T1000 (cell line): ENCODE results near the gene SOWAHA.
"Not testable (repeated sequence)": the region's sequence is repeated elsewhere in the genome, so short reads cannot be mapped to it uniquely, and the experiment has no call there.

ENCODE experiments used
- DNase-seq: peaks from one replicate; lab custom pipeline; 2025; ENCODE audit warnings: mixed read lengths; lab: John Stamatoyannopoulos, UW

SOWAHA gene

GRCh38 chr5:132778129-132778528, 35.0 kb upstream of the SOWAHA start:
- DNase-seq, result no peak

DNA sequence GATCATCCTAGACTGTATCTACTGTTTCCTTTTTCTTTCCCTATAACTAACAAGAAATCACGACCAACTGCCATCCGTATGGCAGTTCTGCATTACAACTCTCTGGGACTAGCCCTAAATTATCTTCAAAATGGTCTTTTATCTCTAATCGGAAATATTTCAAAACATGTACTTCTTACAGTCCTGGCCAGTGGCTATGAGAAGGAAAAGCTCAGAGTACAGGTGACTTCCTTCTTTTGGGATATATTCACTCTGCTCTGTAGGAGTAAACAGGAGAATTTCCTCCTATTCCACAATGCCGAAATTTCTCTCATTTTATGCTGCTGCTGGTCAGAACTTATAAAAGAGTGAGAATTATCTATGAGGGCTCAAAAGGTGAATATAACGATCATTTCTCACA, 34.2 kb upstream of the SOWAHA start:
- DNase-seq, result no peak

- DNase-seq, result no peak
Observed at GRCh38 chr5:132779961-132780360, 33.1 kb upstream of the SOWAHA start.

DNA sequence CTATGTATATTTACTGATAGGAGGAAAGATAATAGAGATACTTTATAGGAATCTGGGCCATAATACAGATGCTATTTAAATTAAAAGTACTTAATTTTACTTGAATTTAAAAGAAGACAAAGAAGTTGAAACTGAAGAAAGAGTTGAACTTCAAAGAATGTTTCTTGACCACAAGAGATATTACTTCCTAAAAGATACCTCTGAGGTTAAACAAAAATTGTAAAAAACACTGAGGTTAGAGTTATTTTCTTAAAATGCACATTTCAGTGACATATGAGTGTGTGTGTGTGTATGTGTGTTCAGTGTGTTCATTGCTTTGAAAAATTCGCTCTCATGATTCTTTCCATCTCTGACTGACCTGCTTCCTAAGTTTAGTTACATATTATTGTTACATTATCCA, 32.5 kb upstream of the SOWAHA start:
- no peak for DNase-seq

GRCh38 chr5:132781029-132781428, 32.1 kb upstream of the SOWAHA start:
- DNase-seq, result no peak

DNA sequence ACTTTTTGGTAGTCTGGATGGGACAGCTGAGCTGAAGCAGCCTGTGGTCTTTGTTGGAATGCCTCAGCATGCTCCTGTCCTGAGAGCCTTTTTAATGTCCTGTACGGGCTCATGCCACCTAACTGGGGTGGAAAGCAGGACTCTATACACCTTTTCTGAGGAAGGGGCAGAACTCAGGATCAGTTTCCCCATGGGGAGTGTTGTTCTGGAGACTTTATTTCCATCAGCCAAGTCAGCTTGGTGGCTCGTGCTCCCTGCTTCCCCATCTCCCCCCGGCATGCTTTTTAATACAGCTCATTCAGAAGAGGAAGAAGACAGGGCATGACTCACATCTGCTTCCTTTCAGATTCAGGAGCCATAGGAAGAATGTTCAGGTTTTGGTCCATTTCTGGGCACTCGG, 31.0 kb upstream of the SOWAHA start:
- DNase-seq, result no peak

DNA sequence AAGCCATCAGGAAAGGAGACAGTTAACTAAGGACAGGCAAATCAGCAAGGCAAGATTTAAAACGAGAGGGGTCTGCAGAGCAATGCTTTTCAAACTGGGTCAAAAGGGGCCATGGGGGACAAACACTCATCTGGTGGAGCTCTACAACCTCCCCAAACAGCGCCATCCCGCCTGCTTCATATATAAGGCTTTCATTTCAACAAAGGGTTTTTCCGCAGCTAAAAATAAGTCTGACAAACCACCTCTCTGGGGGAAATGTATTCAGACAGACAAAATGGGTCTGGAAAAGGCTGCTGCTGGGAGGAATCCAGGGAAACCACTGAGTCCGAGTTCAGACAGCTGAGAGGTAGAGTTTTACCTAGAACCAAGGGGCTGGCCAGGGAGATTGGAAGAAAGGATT, 27.7 kb upstream of the SOWAHA start:
- no peak for DNase-seq

- no peak for DNase-seq
Observed at GRCh38 chr5:132785864-132786263, 27.2 kb upstream of the SOWAHA start.

DNA sequence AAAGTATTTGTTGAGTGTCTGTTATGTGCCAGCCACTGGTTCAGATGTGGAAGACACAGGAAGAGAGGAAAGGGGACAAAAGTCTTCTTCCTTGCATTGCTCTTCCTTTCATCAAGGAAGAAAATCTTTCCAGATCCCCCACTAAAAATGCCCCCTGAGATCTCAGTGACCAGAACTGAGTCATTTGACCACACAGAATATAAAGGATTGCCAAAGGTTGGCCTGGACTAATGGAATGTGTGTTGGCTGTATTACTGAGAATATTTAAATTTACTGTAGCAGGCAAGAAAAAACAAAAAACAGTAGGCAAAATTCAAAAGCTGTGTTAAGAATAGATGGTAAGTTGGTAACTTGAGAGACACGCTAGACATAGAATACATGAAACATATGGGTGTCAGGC, 26.0 kb upstream of the SOWAHA start:
- DNase-seq, result no peak

DNA sequence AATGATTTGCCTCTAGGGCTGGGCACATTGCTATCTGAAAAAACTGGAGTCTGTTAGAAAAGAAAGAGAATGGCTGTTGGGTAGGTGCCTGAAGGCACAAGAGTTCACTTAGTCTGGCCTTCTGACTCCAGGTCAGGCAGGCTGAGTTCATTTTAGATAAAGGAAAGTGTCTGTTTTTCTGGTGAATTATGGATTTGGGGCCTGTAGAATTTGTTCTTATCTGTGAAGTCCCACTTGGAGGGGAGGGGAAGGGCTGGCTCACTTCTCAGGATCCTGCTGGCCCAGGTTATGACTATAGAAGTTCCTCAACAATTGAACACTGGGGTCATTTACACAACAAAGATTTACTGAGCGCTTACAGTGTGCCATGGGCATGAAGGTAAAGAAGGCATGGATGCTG, 24.6 kb upstream of the SOWAHA start:
- no peak for DNase-seq

DNA sequence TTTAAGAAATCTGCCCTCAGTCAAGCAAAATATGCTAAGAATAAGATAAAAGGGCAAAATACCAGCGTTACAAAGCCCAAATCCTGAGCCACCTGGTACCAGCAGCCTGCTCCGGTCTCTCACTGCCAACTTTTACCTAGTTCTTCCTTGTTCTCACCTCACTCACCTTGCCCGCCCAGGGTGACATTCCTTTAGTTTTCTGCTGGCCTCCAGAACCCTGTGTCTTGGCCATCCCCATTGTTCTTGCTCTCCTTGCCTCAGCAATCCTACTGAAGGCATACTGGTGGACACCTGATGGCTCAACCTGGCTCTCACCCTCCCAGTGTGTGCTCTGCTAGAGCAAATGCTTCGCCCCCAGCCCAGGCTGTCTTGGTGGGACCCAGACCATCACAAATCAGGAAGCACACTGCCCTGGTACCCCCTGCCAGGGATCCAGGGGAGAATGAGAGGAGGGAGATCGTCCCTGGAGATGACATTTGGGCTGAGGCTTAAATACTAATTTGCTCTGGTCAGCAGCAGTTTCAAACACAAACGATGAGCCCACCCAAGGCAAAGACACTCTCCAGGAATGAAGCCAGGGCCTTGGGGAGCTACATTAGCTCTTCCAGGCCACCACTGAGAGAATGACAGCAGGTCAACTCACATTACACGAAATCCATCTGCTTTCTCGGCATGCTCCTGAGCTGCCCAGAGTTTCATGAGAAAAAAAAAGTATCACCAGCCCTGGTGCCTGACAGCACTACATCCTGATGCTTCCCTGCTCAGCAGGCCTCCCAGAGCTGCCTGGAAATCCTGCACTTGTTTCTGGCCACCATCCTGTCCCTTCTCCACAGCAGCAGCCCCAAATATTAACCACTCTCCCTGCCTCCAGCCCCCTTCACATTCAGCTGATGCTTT, 23.9 kb upstream of the SOWAHA start:
- DNase-seq, result no peak

GRCh38 chr5:132790201-132790865, 22.8 kb upstream of the SOWAHA start:
- DNase-seq, result no peak

- no peak for DNase-seq
Observed at GRCh38 chr5:132791026-132791425, 22.1 kb upstream of the SOWAHA start.

- DNase-seq, result no peak
Observed at GRCh38 chr5:132797651-132798050, 15.5 kb upstream of the SOWAHA start.

GRCh38 chr5:132799392-132799791, 13.7 kb upstream of the SOWAHA start:
- no peak for DNase-seq

- DNase-seq, result no peak
Observed at GRCh38 chr5:132800545-132800944, 12.6 kb upstream of the SOWAHA start.

DNA sequence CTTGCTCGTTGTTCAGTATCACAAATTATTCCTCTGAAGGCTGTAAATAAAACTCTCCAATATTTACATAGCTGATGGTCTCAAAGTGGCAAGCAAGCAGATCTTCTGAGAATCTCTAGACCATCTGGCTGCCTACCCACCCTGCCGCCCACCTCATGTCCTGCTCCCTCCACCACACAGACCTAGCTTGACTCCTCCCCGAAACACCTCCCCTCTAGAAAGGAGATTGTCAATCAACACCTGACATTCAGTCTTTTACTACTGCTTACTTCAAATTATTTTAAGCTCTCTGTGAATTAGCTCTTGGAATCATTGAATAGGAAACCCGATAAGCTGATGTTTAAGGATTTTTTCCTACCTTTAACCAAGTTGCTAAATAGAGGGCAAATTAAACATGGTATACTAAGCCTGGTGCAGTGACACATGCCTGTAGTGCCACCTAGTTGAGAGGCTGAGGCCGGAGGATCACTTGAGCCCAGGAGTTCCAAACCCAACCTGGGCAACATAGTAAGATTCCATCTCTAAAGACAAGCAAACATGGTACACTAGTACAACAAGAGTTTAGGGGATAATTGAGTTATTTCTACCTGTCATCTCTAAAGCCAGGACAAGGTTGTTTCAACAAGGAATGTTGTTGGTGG, 10.9 kb upstream of the SOWAHA start:
- no peak for DNase-seq

- not testable (repeated sequence) for DNase-seq
Observed at GRCh38 chr5:132802685-132803066, 10.4 kb upstream of the SOWAHA start.

DNA sequence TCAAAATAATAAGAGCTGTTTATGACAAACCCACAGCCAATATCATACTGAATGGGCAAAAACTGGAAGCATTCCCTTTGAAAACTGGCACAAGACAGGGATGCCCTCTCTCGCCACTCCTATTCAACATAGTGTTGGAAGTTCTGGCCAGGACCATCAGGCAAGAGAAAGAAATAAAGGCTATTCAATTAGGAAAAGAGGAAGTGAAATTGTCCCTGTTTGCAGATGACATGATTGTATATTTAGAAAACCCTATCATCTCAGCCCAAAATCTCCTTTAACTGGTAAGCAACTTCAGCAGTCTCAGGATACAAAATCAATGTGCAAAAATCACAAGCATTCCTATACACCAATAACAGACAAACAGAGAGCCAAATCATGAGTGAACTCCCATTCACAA, 8.9 kb upstream of the SOWAHA start:
- DNase-seq, result not testable (repeated sequence)

DNA sequence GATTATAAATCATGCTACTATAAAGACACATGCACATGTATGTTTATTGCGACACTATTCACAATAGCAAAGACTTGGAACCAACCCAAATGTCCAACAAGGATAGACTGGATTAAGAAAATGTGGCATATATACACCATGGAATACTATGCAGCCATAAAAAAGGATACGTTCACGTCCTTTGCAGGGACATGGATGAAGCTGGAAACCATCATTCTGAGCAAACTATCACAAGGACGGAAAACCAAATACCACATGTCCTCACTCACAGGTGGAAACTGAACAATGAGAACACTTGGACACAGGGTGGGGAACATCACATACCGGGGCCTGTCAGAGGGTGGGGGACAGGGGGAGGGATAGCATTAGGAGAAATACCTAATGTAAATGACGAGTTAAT, 7.2 kb upstream of the SOWAHA start:
- not testable (repeated sequence) for DNase-seq

DNA sequence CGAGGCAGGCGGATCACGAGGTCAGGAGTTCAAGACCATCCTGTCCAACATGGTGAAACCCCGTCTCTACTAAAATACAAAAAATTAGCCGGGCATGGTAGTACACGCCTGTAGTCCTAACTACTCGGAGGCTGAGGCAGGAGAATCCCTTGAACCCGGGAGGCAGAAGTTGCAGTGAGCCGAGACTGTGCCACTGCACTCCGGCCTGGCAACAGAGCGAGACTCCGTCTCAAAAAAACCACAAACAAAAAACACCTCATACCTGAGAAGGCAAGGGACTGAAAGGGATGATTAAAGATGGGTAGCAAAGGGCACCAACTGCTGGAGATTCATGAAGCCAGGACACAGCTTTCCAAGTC, 6.3 kb upstream of the SOWAHA start:
- not testable (repeated sequence) for DNase-seq

GRCh38 chr5:132807163-132807838, 5.8 kb upstream of the SOWAHA start:
- DNase-seq, result no peak

DNA sequence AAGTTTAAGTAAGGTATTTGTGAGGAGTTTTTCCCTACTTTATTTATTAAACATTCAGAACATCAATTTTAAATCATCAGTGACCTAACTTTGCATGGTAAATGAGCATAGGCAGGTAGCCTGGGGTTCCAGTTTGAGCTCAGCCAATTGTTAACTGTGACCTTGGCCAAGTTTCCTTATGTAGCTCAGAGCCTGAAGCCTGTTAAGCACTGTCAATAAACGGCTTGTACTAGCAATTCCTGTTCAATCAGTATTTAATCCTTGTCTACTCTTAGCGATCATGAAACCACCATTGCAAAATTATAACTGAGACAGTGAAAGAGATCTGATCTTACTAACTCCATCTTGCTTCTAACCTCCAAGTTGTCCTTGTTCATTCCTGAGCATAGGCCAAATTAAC, 4.7 kb upstream of the SOWAHA start:
- DNase-seq, result no peak
